GM23248 (cell line): ENCODE measurements around the gene ZNF396. TPM values are rescaled to one million over a fixed set of nuclear protein-coding genes. Genes with fewer than 3 reads are reported as not detected.

Source experiments
- DNase-seq: peaks from one replicate; pipeline ENCODE4 v3.0.0-alpha.2; 2015
- H2AFZ ChIP-seq: fragments of 200-600 bp; sonication (generic); 2 replicates; pipeline ENCODE4 v1.6.1; 2016; ENCODE audit warnings: antibody characterized with exemption
- H3F3A ChIP-seq: fragments of 200-600 bp; sonication (generic); 2 replicates; pipeline ENCODE4 v1.6.1; 2016; ENCODE audit warnings: mild to moderate bottlenecking, antibody characterized with exemption, mixed run types; ENCODE audit not compliant: insufficient read depth
- H3K27ac ChIP-seq: fragments of 200-600 bp; sonication (generic); 2 replicates; pipeline ENCODE4 v1.5.1; 2016; ENCODE audit warnings: mild to moderate bottlenecking
- H3K27me3 ChIP-seq: fragments of 200-600 bp; sonication (generic); replicated peaks from 2 replicates; pipeline ENCODE4 v1.6.1; 2016; ENCODE audit warnings: mild to moderate bottlenecking; ENCODE audit not compliant: insufficient read depth
- H3K36me3 ChIP-seq: fragments of 200-600 bp; sonication (generic); 2 replicates; pipeline ENCODE4 v1.6.1; 2016; ENCODE audit warnings: low read depth, mild to moderate bottlenecking
- H3K4me1 ChIP-seq: fragments of 200-600 bp; sonication (generic); 2 replicates; pipeline ENCODE4 v1.6.1; 2016; ENCODE audit warnings: mild to moderate bottlenecking; ENCODE audit not compliant: insufficient read depth
- H3K4me2 ChIP-seq: fragments of 200-600 bp; sonication (generic); one replicate; pipeline ENCODE4 v1.6.1; 2016; ENCODE audit warnings: mild to moderate bottlenecking; ENCODE audit not compliant: unreplicated experiment
- H3K4me3 ChIP-seq: fragments of 200-600 bp; sonication (generic); 2 replicates; pipeline ENCODE4 v1.5.1; 2016; ENCODE audit warnings: mild to moderate bottlenecking
- H3K79me2 ChIP-seq: fragments of 200-600 bp; sonication (generic); 2 replicates; pipeline ENCODE4 v1.6.1; 2016; ENCODE audit warnings: mild to moderate bottlenecking; ENCODE audit not compliant: insufficient read depth
- H3K9ac ChIP-seq: fragments of 200-600 bp; sonication (generic); 2 replicates; pipeline ENCODE4 v1.6.1; 2016; ENCODE audit warnings: mild to moderate bottlenecking
- H3K9me2 ChIP-seq: fragments of 200-600 bp; sonication (generic); 2 replicates; pipeline ENCODE4 v1.6.1; 2016; ENCODE audit warnings: mixed run types, mild to moderate bottlenecking, moderate library complexity; ENCODE audit not compliant: insufficient read depth
- H3K9me3 ChIP-seq: fragments of 200-600 bp; sonication (generic); one replicate; pipeline ENCODE4 v1.6.1; 2017; ENCODE audit warnings: low read depth
- H4K20me1 ChIP-seq: fragments of 200-600 bp; sonication (generic); 2 replicates; pipeline ENCODE4 v1.6.0; 2016; ENCODE audit not compliant: insufficient read depth
- EZH2 ChIP-seq: fragments of 200-600 bp; sonication (generic); IDR thresholded peaks from 2 replicates; pipeline ENCODE4 v1.6.1; 2018; ENCODE audit warnings: antibody characterized with exemption, mild to moderate bottlenecking; ENCODE audit not compliant: insufficient read depth, poor library complexity, severe bottlenecking
- EZH2phosphoT487 ChIP-seq: fragments of 200-600 bp; sonication (generic); IDR thresholded peaks from 2 replicates; pipeline ENCODE4 v1.6.1; 2018; ENCODE audit warnings: antibody characterized with exemption, moderate library complexity, mild to moderate bottlenecking, low read depth; ENCODE audit not compliant: insufficient read depth
- whole genome bisulfite sequencing, 2 experiments: methylation state at CpG; one replicate each; pipeline ENCODE4 v1.1.6; 2015 to 2017; ENCODE audit warnings: low lambda C conversion rate in 2 of 2, low coverage in 1 of 2; ENCODE audit errors: missing lambda C conversion rate in 2 of 2; 5-methylcytosine and 5-hydroxymethylcytosine counted together
- in situ Hi-C: fragments of 300-500 bp; cut with MboI; formaldehyde crosslinking; loops from 2 replicates; pipeline ENCODE4 v1.15.0; 2020
- polyA plus RNA-seq: library from polyadenylated mRNA; unstranded; fragments of >200 nt; fragmentation: Nextera tagmentation; extraction: Ambion mirVana; gene quantifications from 2 replicates; pipeline ENCODE4 v1.2.1, GENCODE V29; 2016
- total RNA-seq: library from RNA; depleted of rRNA; stranded (reverse); fragments of >200 nt; shearing (Covaris generic); gene quantifications from 2 replicates; pipeline ENCODE4 v1.2.3, GENCODE V29; 2014

Gene ZNF396
- total and polyA plus RNA-seq, 2 experiments from 2014 or later = 0.85 to 0.86 TPM

DNA sequence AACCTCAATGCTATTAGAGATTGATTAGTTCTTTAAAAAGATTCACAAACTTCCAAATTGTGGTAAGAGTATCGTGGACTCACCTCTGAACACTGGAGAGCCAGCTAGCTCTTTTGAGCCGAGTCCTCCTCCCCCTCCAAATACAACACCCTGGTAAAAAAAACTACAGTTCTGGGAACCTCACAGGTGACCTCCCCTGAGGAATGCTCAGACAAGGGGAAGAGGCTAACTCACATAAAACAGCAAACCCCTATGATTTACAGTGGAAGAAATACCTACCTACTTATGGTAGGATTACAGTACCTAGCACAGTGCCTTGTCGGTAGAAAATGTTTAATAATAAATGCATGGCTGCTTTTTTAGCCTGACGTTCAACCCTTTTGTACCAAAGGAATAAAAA, 41.3 kb downstream of the ZNF396 start:
- H3K4me3 ChIP-seq = no peak overlapping the region
- no peaks in the 10 kb centered on the region for H3K4me1 ChIP-seq
- no peaks in the 10 kb centered on the region for H4K20me1 ChIP-seq
- peaks cover 82% of the 10 kb centered on the region for H3K36me3 ChIP-seq
- H3K9ac ChIP-seq = no peak overlapping the region
- H2AFZ ChIP-seq = no peak overlapping the region
- H3K79me2 ChIP-seq = peaks cover 60% of the 10 kb centered on the region
- H3K4me2 ChIP-seq = no peak overlapping the region
- in situ Hi-C loops = no loop called here
- no peak for DNase-seq
- H3K9me3 ChIP-seq = no peaks in the 10 kb centered on the region
- H3K27me3 ChIP-seq = no peaks in the 10 kb centered on the region
- TF ChIP-seq EZH2phosphoT487 (no peak), EZH2 (no peak)
- WGBS, 2 experiments = 96 to 99% methylated on average over 4 of the region's 4 CpGs
- H3K27ac ChIP-seq = no peak overlapping the region
- H3F3A ChIP-seq = peaks cover 39% of the 10 kb centered on the region; the same call in 1 of the 2 replicates
- no peaks in the 10 kb centered on the region for H3K9me2 ChIP-seq

DNA sequence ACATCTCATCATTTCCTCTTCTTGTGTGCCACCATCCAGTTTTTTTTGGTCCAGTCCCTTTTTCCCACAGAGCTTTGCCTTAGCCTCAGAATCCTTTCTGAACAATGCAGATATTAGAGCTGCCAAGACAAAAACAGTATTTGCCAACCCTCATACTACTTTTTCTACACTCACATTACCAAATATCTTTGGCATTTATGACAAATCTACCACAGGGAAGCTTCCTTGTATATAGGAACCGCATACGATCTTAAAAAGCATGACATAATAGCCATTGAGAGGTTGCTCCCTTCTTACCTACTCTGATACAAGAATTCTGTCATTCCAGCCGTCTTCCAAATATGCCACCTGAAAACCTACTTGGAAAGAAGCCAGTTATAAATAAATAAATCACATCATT, 42.3 kb downstream of the ZNF396 start:
- DNase-seq = peak; percentile 73
- WGBS, 2 experiments = 75 to 80% methylated on average over 3 of the region's 3 CpGs
- Histone ChIP-seq H3K9me2 (no peaks in the 10 kb centered on the region), H3K79me2 (peaks cover 49% of the 10 kb centered on the region), H2AFZ (no peak overlapping the region), H3K27ac (peak overlapping the region; percentile 11; the same call in 1 of the 2 replicates), H3K4me2 (no peak overlapping the region), H3K4me3 (no peak overlapping the region), H3K36me3 (peaks cover 74% of the 10 kb centered on the region), H3K4me1 (no peaks in the 10 kb centered on the region), H3K9me3 (no peaks in the 10 kb centered on the region), H3F3A (peaks cover 46% of the 10 kb centered on the region), H3K9ac (no peak overlapping the region), H4K20me1 (no peaks in the 10 kb centered on the region), H3K27me3 (no peaks in the 10 kb centered on the region)
- TF ChIP-seq EZH2 = no peak
- TF ChIP-seq EZH2phosphoT487 = no peak
- in situ Hi-C loops = no loop called here

DNA sequence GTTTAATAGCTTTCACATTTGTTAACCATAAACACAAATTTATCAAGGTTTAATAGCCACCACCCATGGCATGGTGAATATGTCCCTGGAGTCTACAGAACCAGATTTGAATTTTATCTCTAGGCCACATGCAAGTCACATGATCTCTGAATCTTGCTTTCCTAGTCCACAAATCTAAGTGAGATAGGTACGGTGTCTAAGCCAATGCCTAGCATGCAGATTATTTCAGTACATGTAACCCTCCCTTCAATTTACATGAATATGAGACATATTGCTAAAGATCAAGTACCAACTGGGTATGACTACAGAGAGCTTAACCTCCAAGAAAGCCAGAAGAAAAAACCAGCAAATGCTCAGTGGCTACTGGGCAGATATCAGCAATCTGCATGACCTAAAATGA, 42.9 kb downstream of the ZNF396 start:
- no peaks in the 10 kb centered on the region for H3K4me1 ChIP-seq
- H3K9me3 ChIP-seq = no peaks in the 10 kb centered on the region
- H3K9ac ChIP-seq = no peak overlapping the region
- H3K36me3 ChIP-seq = peaks cover 68% of the 10 kb centered on the region
- H3K27ac ChIP-seq = peak overlapping the region; percentile 11; the same call in 1 of the 2 replicates
- H3K27me3 ChIP-seq = no peaks in the 10 kb centered on the region
- in situ Hi-C loops = no loop called here
- peaks cover 46% of the 10 kb centered on the region for H3F3A ChIP-seq
- H3K9me2 ChIP-seq = no peaks in the 10 kb centered on the region
- no peak overlapping the region for H3K4me2 ChIP-seq
- H3K79me2 ChIP-seq = peaks cover 43% of the 10 kb centered on the region
- no peak for DNase-seq
- H4K20me1 ChIP-seq = no peaks in the 10 kb centered on the region
- no peak overlapping the region for H2AFZ ChIP-seq
- WGBS, 2 experiments = 95 to 100% methylated on average over 1 of the region's 1 CpG
- TF ChIP-seq EZH2 (no peak), EZH2phosphoT487 (no peak)
- no peak overlapping the region for H3K4me3 ChIP-seq

DNA sequence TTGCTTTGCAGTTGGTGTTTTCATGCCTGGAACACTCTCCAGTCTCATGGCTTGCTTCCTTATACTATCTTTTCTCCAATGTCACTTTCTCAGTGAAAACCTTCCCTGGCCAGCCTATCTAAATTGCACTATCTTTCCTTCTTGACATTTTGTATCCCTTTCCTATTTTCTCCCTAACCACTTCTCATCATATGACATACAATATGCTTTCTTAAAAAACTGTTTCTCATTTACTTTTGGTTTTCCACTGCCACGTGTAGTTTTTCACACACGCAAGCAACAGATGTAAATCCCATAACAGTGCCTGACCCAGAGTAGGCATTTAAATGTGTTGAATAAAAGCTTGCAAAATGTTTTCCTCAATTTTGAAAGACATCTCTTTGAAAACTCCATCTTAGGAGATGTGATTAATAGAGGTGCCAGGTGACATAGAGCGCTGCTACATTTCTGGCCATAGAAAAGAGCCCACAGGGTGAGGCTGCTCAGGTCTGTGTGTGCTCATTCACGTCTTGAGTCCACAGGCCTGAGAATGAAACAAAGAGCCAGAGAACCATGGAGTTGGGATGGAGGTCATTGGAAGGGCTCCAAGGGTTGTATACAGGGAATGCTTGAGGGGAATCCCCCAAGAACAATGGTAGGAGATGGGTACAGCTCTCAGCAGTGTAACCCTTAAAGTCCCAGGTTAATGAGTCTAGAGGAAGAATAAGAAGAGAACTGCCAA, 45.6 kb downstream of the ZNF396 start:
- 57 to 64% methylated on average over 4 of the region's 4 CpGs for WGBS, 2 experiments
- Histone ChIP-seq H3K27ac (no peak overlapping the region), H3K9me2 (no peaks in the 10 kb centered on the region), H3F3A (peaks cover 39% of the 10 kb centered on the region), H3K9me3 (no peaks in the 10 kb centered on the region), H3K9ac (no peak overlapping the region), H4K20me1 (no peaks in the 10 kb centered on the region), H3K4me3 (no peak overlapping the region), H3K4me1 (no peaks in the 10 kb centered on the region), H3K79me2 (peaks cover 16% of the 10 kb centered on the region; the same call in 1 of the 2 replicates), H3K4me2 (no peak overlapping the region), H3K36me3 (peaks cover 45% of the 10 kb centered on the region), H2AFZ (no peak overlapping the region), H3K27me3 (no peaks in the 10 kb centered on the region)
- TF ChIP-seq EZH2 = no peak
- TF ChIP-seq EZH2phosphoT487 = no peak
- in situ Hi-C loops = no loop called here
- DNase-seq = no peak

DNA sequence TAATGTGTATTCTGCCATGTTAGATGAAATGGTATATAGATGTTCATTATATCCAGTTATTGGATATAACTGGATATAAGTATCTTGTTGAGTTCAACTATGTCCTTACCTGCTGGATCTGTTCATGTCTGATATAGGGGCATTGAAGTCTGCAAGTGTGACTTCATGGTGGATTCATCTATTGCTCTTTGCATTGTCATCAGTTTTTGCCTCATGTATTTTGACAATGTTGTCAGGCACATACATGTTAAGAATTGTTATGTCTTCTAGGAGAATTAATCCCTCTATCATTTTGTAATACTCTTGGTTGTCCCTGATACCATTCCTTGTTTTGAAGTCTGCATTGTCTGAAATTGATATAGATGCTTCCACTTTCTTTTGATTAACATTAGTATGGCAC, 48.3 kb downstream of the ZNF396 start:
- H3K79me2 ChIP-seq = peaks cover 3% of the 10 kb centered on the region; the same call in 1 of the 2 replicates
- TF ChIP-seq EZH2phosphoT487 (no peak), EZH2 (no peak)
- in situ Hi-C loops = no loop called here

More for the DNA sequence above, 48.3 kb downstream of the ZNF396 start:
- Histone ChIP-seq H3K9me3 (no peaks in the 10 kb centered on the region), H3K4me3 (no peak overlapping the region), H4K20me1 (no peaks in the 10 kb centered on the region), H3K9me2 (no peaks in the 10 kb centered on the region), H3K27ac (no peak overlapping the region), H2AFZ (no peak overlapping the region), H3K36me3 (peaks cover 29% of the 10 kb centered on the region), H3F3A (peaks cover 28% of the 10 kb centered on the region), H3K27me3 (no peaks in the 10 kb centered on the region), H3K4me2 (no peak overlapping the region), H3K4me1 (peaks cover 7% of the 10 kb centered on the region; the same call in 1 of the 2 replicates), H3K9ac (no peak overlapping the region)
- DNase-seq = no peak
